Erythroblast (primary cell): ENCODE measurements around the gene CYTH1.

Experiments
- GATA1 ChIP-seq: IDR thresholded peaks from 2 replicates; pipeline ENCODE4 v1.6.1; 2011; ENCODE audit warnings: low read depth, mild to moderate bottlenecking, control low read depth, low read length, moderate library complexity
- POLR2A ChIP-seq: IDR thresholded peaks from 2 replicates; pipeline ENCODE4 v1.6.1; 2011; ENCODE audit warnings: mild to moderate bottlenecking, low read length

DNA sequence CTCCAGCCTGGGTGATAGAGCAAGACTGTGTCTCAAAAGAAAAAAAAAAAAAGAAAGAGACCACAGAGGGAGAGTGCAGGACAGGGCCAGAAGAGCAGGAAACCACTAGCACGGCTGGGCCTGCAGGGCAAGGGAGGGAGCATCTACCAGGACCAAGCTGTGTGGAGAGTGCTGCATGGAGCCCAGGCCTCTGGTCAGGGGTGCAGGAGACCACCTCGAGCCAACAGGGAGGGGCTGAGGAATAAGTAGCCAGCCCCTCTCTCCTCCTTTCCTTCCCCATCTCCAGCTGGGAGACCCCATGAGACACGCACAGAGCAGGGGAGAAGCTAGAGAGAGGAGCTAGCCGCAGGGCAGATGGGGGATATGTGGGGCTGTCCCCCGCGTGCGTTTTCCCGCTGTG, 137.8 kb downstream of the CYTH1 start:
- TF ChIP-seq POLR2A (no peak), GATA1 (no peak)
